HepG2 (cell line): ENCODE measurements around the gene ICAM2. TPM values are rescaled to one million over a fixed set of nuclear protein-coding genes. Genes with fewer than 3 reads are reported as not detected.
A peak's percentile ranks its signal among the peaks of the same experiment; 100 is the strongest.

Experiments used
- DNMT3B ChIP-seq: conservative IDR thresholded peaks from 2 replicates; pipeline ENCODE4 v1.6.1; 2016; ENCODE audit warnings: missing biosample characterization, control low read depth
- DRAP1 ChIP-seq: IDR thresholded peaks from 2 replicates; pipeline ENCODE4 v1.6.1; 2016; ENCODE audit warnings: missing genetic modification reagents, missing compliant biosample characterization
- FOXO1 ChIP-seq: sonication (generic); formaldehyde crosslinking; IDR thresholded peaks from 2 replicates; pipeline ENCODE4 v1.4.0; 2020; ENCODE audit warnings: missing genetic modification reagents
- HINFP ChIP-seq: sonication (generic); formaldehyde crosslinking; IDR thresholded peaks from 2 replicates; pipeline ENCODE4 v1.4.0; 2020; ENCODE audit warnings: low read depth, mild to moderate bottlenecking, missing genetic modification reagents
- KDM1A ChIP-seq: IDR thresholded peaks from 2 replicates; pipeline ENCODE4 v1.6.1; 2016; ENCODE audit warnings: missing compliant biosample characterization
- NCOA2 ChIP-seq: sonication (generic); formaldehyde crosslinking; IDR thresholded peaks from 2 replicates; pipeline ENCODE4 v1.8.0; 2022; ENCODE audit warnings: inconsistent platforms
- NFE2 ChIP-seq: sonication (generic); formaldehyde crosslinking; IDR thresholded peaks from 2 replicates; pipeline ENCODE4 v1.4.0; 2020; ENCODE audit warnings: missing genetic modification reagents
- PBX2 ChIP-seq: IDR thresholded peaks from 2 replicates; pipeline ENCODE4 v1.6.1; 2016; ENCODE audit warnings: control low read depth
- PPARG ChIP-seq: conservative IDR thresholded peaks from 2 replicates; pipeline ENCODE4 v1.6.1; 2016; ENCODE audit warnings: missing biosample characterization, missing genetic modification reagents
- REST ChIP-seq, 2 experiments: IDR thresholded peaks; 2 replicates each; pipeline ENCODE4 v1.6.1; 2011 to 2012; ENCODE audit warnings: low read length in 2 of 2, borderline replicate concordance in 1 of 2, low read depth in 1 of 2, mild to moderate bottlenecking in 1 of 2, moderate library complexity in 1 of 2
- SAFB2 ChIP-seq: sonication (generic); formaldehyde crosslinking; IDR thresholded peaks from 2 replicates; pipeline ENCODE4 v1.5.1; 2020; ENCODE audit warnings: missing genetic modification reagents, low read depth, mild to moderate bottlenecking, borderline replicate concordance
- TBX2 ChIP-seq: sonication (generic); formaldehyde crosslinking; IDR thresholded peaks from 2 replicates; pipeline ENCODE4 v1.5.0; 2020; ENCODE audit warnings: missing genetic modification reagents, mild to moderate bottlenecking, borderline replicate concordance
- TRAFD1 ChIP-seq: sonication (generic); formaldehyde crosslinking; IDR thresholded peaks from 2 replicates; pipeline ENCODE4 v1.5.1; 2020; ENCODE audit warnings: missing genetic modification reagents, mild to moderate bottlenecking, borderline replicate concordance
- ZNF160 ChIP-seq: sonication (generic); formaldehyde crosslinking; IDR thresholded peaks from 2 replicates; pipeline ENCODE4 v1.8.0; 2022; ENCODE audit warnings: mild to moderate bottlenecking, inconsistent platforms, missing genetic modification reagents
- ZNF17 ChIP-seq: sonication (generic); formaldehyde crosslinking; IDR thresholded peaks from 2 replicates; pipeline ENCODE4 v1.5.0; 2020; ENCODE audit warnings: mild to moderate bottlenecking, missing genetic modification reagents
- ZNF383 ChIP-seq: sonication (generic); formaldehyde crosslinking; IDR thresholded peaks from 2 replicates; pipeline ENCODE4 v1.4.0; 2020; ENCODE audit warnings: missing genetic modification reagents, mild to moderate bottlenecking, borderline replicate concordance
- ZNF468 ChIP-seq: sonication (generic); formaldehyde crosslinking; IDR thresholded peaks from 2 replicates; pipeline ENCODE4 v1.8.0; 2022; ENCODE audit warnings: mild to moderate bottlenecking, moderate library complexity, missing genetic modification reagents
- ZNF589 ChIP-seq: sonication (generic); formaldehyde crosslinking; conservative IDR thresholded peaks from 2 replicates; pipeline ENCODE4 v1.8.0; 2022; ENCODE audit warnings: mild to moderate bottlenecking, moderate library complexity, missing genetic modification reagents
- ZNF672 ChIP-seq: sonication (generic); formaldehyde crosslinking; IDR thresholded peaks from 2 replicates; pipeline ENCODE4 v1.8.1; 2022; ENCODE audit warnings: missing genetic modification reagents
- ZNF768 ChIP-seq: sonication (generic); formaldehyde crosslinking; IDR thresholded peaks from 2 replicates; pipeline ENCODE4 v1.4.0; 2020; ENCODE audit warnings: missing genetic modification reagents
- ZNF777 ChIP-seq: sonication (generic); formaldehyde crosslinking; IDR thresholded peaks from 2 replicates; pipeline ENCODE4 v1.4.0; 2020; ENCODE audit warnings: missing genetic modification reagents
- ZSCAN20 ChIP-seq: sonication (generic); formaldehyde crosslinking; IDR thresholded peaks from 2 replicates; pipeline ENCODE4 v1.4.0; 2020; ENCODE audit warnings: missing genetic modification reagents, mild to moderate bottlenecking, borderline replicate concordance
- polyA plus RNA-seq, 8 experiments: library from polyadenylated mRNA; depleted of rRNA in 3 of 8; stranded (reverse) in 7 of 8; unstranded in 1 of 8; fragments of >200 nt; fragmentation: Illumina TruSeq in 4 of 8; extraction: Trizol in 4 of 8; gene quantifications; 2 replicates each; pipeline versions ENCODE4 v1.2.1 to v1.2.3, GENCODE V29; 2011 to 2016; ENCODE audit warnings: low read depth in 4 of 8, missing spikeins in 1 of 8, mixed read lengths in 1 of 8; ENCODE audit not compliant: insufficient read depth in 1 of 8
- total RNA-seq, 5 experiments: library from RNA; depleted of rRNA; stranded (reverse); fragments of >200 nt; fragmentation: Illumina TruSeq; extraction: Trizol; gene quantifications; 2 replicates each; pipeline ENCODE4 v1.2.3, GENCODE V29; 2016; ENCODE audit warnings: low read depth in 1 of 5

Gene ICAM2
- total and polyA plus RNA-seq, 2 of the 13 experiments (the other 11 are each of a cell fraction or from before 2014, with no cell fraction given) = 10.9 to 20.8 TPM

GRCh38 chr17:63998050-63998720 is 22.2 kb downstream of the ICAM2 start, which contains the start of gene PRR29 (continued):
- TF ChIP-seq REST (IDR thresholded peaks at IDR 0.05; ENCODE audit: borderline replicate concordance in 1 of 2, low read depth in 1 of 2, low read length in 2 of 2) = no peak
- no peak for TF ChIP-seq PPARG
- TF ChIP-seq NFE2 = no peak
- TF ChIP-seq TRAFD1 = peak; percentile 91; the same call in 1 of the 2 replicates
- peak; percentile 87 for TF ChIP-seq ZNF777 (CRISPR knock-in tag)
- peak; percentile 39; the same call in 1 of the 2 replicates for TF ChIP-seq TBX2 (CRISPR knock-in tag)
- peak; percentile 80; the same call in 1 of the 2 replicates for TF ChIP-seq ZNF383 (CRISPR knock-in tag)
- no peak for TF ChIP-seq ZNF160 (CRISPR knock-in tag)
- no peak for TF ChIP-seq ZNF589
- peak; percentile 77; the same call in 1 of the 2 replicates for TF ChIP-seq ZNF768 (CRISPR knock-in tag)
- 0 out of 2 replicates have a peak, but pooled peaks have one; percentile 18 for TF ChIP-seq NCOA2 (CRISPR knock-in tag)
- TF ChIP-seq ZSCAN20 (CRISPR knock-in tag) = no peak
- TF ChIP-seq KDM1A (CRISPR knock-in tag) = no peak
- TF ChIP-seq ZNF468 (CRISPR knock-in tag) = no peak
- peak; percentile 54 for TF ChIP-seq DRAP1 (CRISPR knock-in tag)
- TF ChIP-seq ZNF672 (CRISPR knock-in tag) = no peak
- no peak; the same call in 1 of the 2 replicates for TF ChIP-seq SAFB2 (CRISPR knock-in tag)
- TF ChIP-seq ZNF17 (CRISPR knock-in tag) = no peak
- no peak for TF ChIP-seq PBX2
- TF ChIP-seq HINFP (CRISPR knock-in tag) = 0 out of 2 replicates have a peak, but pooled peaks have one; percentile 56
- TF ChIP-seq FOXO1 (CRISPR knock-in tag) = peak; percentile 51; the same call in 1 of the 2 replicates
- TF ChIP-seq DNMT3B = no peak
